HUDEP-2 (cell line): ENCODE data around the gene SCTR.
A peak's percentile ranks its signal among the peaks of the same experiment; 100 is the strongest.
"Not testable (repeated sequence)": the region's sequence is repeated elsewhere in the genome, so short reads cannot be mapped to it uniquely, and the experiment has no call there.

Experiments used
- DNase-seq, 76 experiments: peaks; one replicate each; lab custom pipeline; 2025; ENCODE audit not compliant: unreplicated experiment in 76 of 76; lab: John Stamatoyannopoulos, UW

SCTR gene

GRCh38 chr2:119419065-119419464, 105.2 kb downstream of the SCTR start:
- no peak for DNase-seq

- no peak for DNase-seq
Observed at GRCh38 chr2:119417908-119418307, 106.4 kb downstream of the SCTR start.

- DNase-seq = no peak
Observed at GRCh38 chr2:119416299-119416923, 107.9 kb downstream of the SCTR start.

- no peak for DNase-seq
Observed at GRCh38 chr2:119415630-119416029, 108.7 kb downstream of the SCTR start.

GRCh38 chr2:119414894-119415293, 109.4 kb downstream of the SCTR start:
- no peak for DNase-seq

- DNase-seq = no peak
Observed at GRCh38 chr2:119409506-119409905, 114.8 kb downstream of the SCTR start.

- no peak for DNase-seq
Observed at GRCh38 chr2:119408221-119408619, 116.1 kb downstream of the SCTR start.

- DNase-seq = peak in 30 of 76 experiments; percentile 3 to 47 (median 21)
Observed at GRCh38 chr2:119407430-119408220, 116.7 kb downstream of the SCTR start.

- no peak for DNase-seq
Observed at GRCh38 chr2:119405151-119405550, 119.1 kb downstream of the SCTR start.

GRCh38 chr2:119403618-119404017, 120.7 kb downstream of the SCTR start:
- DNase-seq = not testable (repeated sequence)

GRCh38 chr2:119402645-119403560, 121.4 kb downstream of the SCTR start:
- no peak for DNase-seq

- DNase-seq = no peak
Observed at GRCh38 chr2:119402106-119402505, 122.2 kb downstream of the SCTR start.

GRCh38 chr2:119397196-119397595, 127.1 kb downstream of the SCTR start:
- DNase-seq = no peak

- DNase-seq = no peak
Observed at GRCh38 chr2:119393971-119394748, 130.1 kb downstream of the SCTR start.
